Measurements from ENCODE around the gene BPIFB2. TPM values are rescaled to one million over a fixed set of nuclear protein-coding genes. Genes with fewer than 3 reads are reported as not detected.

Gene BPIFB2
- total RNA-seq, 4 donors from 2014 or later = not detected

DNA sequence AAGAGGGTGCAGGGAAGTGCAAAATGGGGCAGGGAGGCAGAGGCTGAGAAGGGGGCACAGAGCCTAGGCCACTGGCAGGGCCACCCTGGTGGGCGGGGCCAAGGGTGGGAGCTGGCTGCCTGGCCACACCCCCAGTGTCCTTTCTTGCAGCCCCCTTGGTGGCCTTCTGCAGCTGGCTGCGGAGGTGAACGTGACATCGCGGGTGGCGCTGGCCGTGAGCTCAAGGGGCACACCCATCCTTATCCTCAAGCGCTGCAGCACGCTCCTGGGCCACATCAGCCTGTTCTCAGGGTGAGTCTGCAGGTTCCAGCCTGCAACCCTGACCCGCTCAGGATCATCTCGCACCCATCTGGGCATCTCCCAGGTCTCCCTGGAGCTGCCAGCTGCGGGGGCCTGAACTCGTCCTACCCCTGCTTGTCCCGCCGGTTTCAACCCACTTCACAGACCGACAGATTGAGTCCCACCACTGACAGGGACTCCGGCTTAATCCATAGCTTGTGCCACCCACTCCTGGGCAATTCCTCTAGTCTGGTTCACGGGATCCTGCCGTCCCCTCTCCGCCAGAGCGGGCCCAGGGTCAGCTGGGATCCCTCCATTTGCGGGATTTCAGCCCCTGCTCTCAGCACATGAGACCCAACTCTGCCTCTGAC lies 52.4 kb downstream of the BPIFB2 start:
- no peaks in the 10 kb centered on the region for H3K9me3 ChIP-seq
- DNase-seq = no peak
- no peaks in the 10 kb centered on the region for H3K4me1 ChIP-seq
- no peak for TF ChIP-seq POLR2A (IDR thresholded peaks at IDR 0.05)
- TF ChIP-seq, protein P1, sequence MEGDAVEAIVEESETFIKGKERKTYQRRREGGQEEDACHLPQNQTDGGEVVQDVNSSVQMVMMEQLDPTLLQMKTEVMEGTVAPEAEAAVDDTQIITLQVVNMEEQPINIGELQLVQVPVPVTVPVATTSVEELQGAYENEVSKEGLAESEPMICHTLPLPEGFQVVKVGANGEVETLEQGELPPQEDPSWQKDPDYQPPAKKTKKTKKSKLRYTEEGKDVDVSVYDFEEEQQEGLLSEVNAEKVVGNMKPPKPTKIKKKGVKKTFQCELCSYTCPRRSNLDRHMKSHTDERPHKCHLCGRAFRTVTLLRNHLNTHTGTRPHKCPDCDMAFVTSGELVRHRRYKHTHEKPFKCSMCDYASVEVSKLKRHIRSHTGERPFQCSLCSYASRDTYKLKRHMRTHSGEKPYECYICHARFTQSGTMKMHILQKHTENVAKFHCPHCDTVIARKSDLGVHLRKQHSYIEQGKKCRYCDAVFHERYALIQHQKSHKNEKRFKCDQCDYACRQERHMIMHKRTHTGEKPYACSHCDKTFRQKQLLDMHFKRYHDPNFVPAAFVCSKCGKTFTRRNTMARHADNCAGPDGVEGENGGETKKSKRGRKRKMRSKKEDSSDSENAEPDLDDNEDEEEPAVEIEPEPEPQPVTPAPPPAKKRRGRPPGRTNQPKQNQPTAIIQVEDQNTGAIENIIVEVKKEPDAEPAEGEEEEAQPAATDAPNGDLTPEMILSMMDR (IDR thresholded peaks at IDR 0.05) = no peak
- no peak overlapping the region for H3K4me3 ChIP-seq
- H3K27me3 ChIP-seq = no peaks in the 10 kb centered on the region
- H3K36me3 ChIP-seq = no peaks in the 10 kb centered on the region
- H3K27ac ChIP-seq = no peak overlapping the region
- intact Hi-C loops (cut with DNase I; ENCODE audit: low total_unique reads) = no loop called here

DNA sequence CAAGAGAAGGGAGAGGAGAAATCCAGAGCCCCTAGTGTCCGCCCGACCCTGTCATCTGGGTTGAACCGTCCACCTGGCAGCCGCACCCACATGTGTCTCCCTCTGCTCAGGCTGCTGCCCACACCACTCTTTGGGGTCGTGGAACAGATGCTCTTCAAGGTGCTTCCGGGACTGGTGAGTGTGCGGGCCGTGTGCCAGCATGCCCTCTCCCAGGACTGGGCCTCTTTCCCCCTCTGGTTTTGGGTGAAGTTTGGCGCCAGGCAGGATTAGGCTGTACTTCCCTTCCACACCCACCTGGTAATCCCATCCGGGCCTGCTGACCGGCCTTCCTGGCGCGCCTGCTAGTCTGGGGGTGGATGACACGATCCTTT lies 54.1 kb downstream of the BPIFB2 start:
- Histone ChIP-seq H3K27me3 (no peaks in the 10 kb centered on the region), H3K9me3 (no peaks in the 10 kb centered on the region), H3K36me3 (no peaks in the 10 kb centered on the region), H3K27ac (no peak overlapping the region), H3K4me3 (no peak overlapping the region), H3K4me1 (no peaks in the 10 kb centered on the region)
- TF ChIP-seq, protein P1 (IDR thresholded peaks at IDR 0.05) = no peak
- no peak for TF ChIP-seq POLR2A (IDR thresholded peaks at IDR 0.05)
- peak in 1 of 2 donors; percentile 15 for DNase-seq
- intact Hi-C loops (cut with DNase I; ENCODE audit: low total_unique reads) = no loop called here

DNA sequence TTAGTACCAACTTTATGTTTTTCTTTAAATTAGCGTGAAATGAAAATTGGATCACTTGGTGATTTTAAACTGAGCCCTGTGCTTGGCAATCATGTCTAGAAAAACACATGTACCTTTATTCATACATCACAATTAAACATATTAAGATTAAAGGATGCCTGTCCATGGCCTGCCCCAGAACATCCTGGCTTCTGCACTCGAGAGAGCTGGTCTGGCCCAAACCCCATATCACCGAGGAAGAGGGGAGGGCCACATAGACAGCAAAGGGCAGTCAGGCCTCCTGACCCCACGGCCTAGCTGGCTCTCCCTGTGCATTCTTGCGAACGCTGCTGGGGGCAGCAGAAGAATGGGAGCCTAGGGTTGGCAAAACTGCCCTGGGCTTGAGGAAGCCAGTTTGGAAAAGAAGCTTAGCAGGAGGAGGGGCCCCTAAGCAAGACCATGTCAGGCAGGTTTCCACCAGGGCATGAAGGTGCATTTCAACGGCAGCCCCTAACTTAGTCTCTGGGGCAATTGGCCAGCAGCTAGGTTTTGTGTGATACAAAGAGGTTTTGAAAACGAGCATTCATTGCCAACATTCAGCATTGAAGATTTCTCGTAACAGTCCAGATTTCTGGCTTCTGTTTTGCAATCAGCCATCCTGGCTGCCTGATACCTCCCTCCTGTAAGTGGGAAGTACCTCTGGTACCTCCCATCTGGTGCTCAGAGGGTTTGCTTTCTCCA lies 54.8 kb downstream of the BPIFB2 start:
- no peak overlapping the region for H3K27ac ChIP-seq
- intact Hi-C loops (cut with DNase I; ENCODE audit: low total_unique reads) = no loop called here

DNA sequence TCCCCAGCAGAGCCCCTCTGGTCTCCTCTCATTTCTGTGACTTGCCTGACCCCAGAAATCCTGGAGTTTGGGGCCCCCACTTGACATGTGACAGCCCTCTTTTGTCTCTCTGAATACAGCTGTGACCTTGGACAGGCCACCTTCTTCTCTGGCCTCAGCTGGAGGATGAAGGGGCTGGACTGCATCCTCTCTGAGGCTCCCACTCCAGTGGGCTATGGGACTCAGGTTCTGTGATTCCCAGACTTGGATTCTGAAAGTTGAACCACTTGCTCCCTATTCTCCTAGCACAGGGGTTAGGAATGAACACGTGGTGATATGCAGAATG lies 55.3 kb downstream of the BPIFB2 start:
- H3K27ac ChIP-seq = no peak overlapping the region
- H3K4me3 ChIP-seq = no peak overlapping the region
- no peaks in the 10 kb centered on the region for H3K4me1 ChIP-seq
- no peak for DNase-seq
- no peaks in the 10 kb centered on the region for H3K9me3 ChIP-seq
- no peak for TF ChIP-seq POLR2A (IDR thresholded peaks at IDR 0.05)
- TF ChIP-seq, protein P1 (IDR thresholded peaks at IDR 0.05) = no peak
- no peaks in the 10 kb centered on the region for H3K36me3 ChIP-seq
- no peaks in the 10 kb centered on the region for H3K27me3 ChIP-seq
- intact Hi-C loops (cut with DNase I; ENCODE audit: low total_unique reads) = no loop called here

More for the DNA sequence above, 54.8 kb downstream of the BPIFB2 start:
- Histone ChIP-seq H3K9me3 (no peaks in the 10 kb centered on the region), H3K27me3 (no peaks in the 10 kb centered on the region), H3K4me3 (no peak overlapping the region), H3K36me3 (no peaks in the 10 kb centered on the region), H3K4me1 (no peaks in the 10 kb centered on the region)
- DNase-seq = no peak
- TF ChIP-seq POLR2A (IDR thresholded peaks at IDR 0.05) = no peak
- TF ChIP-seq, protein P1 (IDR thresholded peaks at IDR 0.05) = no peak

DNA sequence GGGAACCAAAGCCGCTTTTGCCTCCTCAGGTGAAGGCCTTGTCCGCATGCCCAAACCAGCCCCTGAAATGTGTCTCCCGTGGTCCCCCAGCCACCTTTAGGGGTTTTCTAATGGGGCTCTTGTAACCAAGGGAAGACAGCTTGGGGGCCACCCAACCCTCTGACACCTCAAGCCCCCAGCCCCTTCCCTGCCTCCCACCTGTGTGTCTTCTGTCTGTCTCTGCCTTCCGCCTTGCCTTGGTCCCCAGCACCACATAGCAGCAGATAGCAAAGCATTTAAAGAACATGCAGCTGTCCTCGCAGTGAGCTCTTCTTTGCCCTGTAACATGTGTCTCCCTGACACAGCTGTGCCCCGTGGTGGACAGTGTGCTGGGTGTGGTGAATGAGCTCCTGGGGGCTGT lies 55.8 kb downstream of the BPIFB2 start:
- H3K4me3 ChIP-seq = no peak overlapping the region
- no peaks in the 10 kb centered on the region for H3K36me3 ChIP-seq
- TF ChIP-seq, protein P1 (IDR thresholded peaks at IDR 0.05) = no peak
- no peaks in the 10 kb centered on the region for H3K9me3 ChIP-seq
- DNase-seq = no peak
- intact Hi-C loops (cut with DNase I; ENCODE audit: low total_unique reads) = no loop called here
- H3K27me3 ChIP-seq = no peaks in the 10 kb centered on the region
- H3K27ac ChIP-seq = no peak overlapping the region
- H3K4me1 ChIP-seq = no peaks in the 10 kb centered on the region
